SK-MEL-5 (cell line): ENCODE data around the gene ECHS1. TPM values are rescaled to one million over a fixed set of nuclear protein-coding genes. Genes with fewer than 3 reads are reported as not detected.
"Not testable (repeated sequence)": the region's sequence is repeated elsewhere in the genome, so short reads cannot be mapped to it uniquely, and the experiment has no call there.

ENCODE experiments used
- DNase-seq: peaks from one replicate; pipeline ENCODE4 v3.0.0-alpha.2; 2016; ENCODE audit warnings: low read depth, low spot score
- in situ Hi-C: cut with HindIII; loops from 2 replicates; pipeline ENCODE4 v1.10.0; 2016; ENCODE audit warnings: low sequenced_read_pairs, high pct_unique_total_duplicates, low pct_unique_long_range_greater_than_20kb
- polyA plus RNA-seq, 2 experiments: library from polyadenylated mRNA; depleted of rRNA; stranded (reverse); fragments of >200 nt; gene quantifications; 2 replicates each; pipeline ENCODE4 v1.2.3, GENCODE V29; 2015
- total RNA-seq: library from RNA; depleted of rRNA; stranded (reverse); fragments of >200 nt; shearing (Covaris generic); gene quantifications from 2 replicates; pipeline ENCODE4 v1.2.3, GENCODE V29; 2014; rRNA removed

ECHS1 gene
- total RNA-seq = 80.6 and 90.4 TPM in 2 replicates
- 98.6 and 103 TPM in 2 replicates for polyA plus RNA-seq (2015; cell fraction: cytosol; rRNA removed)
- polyA plus RNA-seq (2015; cell fraction: nucleus; rRNA removed) = 32.8 and 35.5 TPM in 2 replicates

GRCh38 chr10:133373174-133374090 lies at the start of gene ECHS1:
TSS of gene ECHS1 (minus strand) at chr10:133373354. CDS start at chr10:133373333, 21 bp downstream.
- DNase-seq = peak; percentile 89
- in situ Hi-C loops = no loop called here

GRCh38 chr10:133422223-133422806 lies 49.2 kb upstream of the ECHS1 start:
- in situ Hi-C loops = no loop called here
- no peak for DNase-seq

GRCh38 chr10:133421336-133422222 lies 48.4 kb upstream of the ECHS1 start:
- DNase-seq = no peak
- in situ Hi-C loops = no loop called here

GRCh38 chr10:133420579-133420978 lies 47.4 kb upstream of the ECHS1 start:
- in situ Hi-C loops = no loop called here
- DNase-seq = no peak

- DNase-seq = no peak
- in situ Hi-C loops = no loop called here
Measured at GRCh38 chr10:133420028-133420427, 46.9 kb upstream of the ECHS1 start.

GRCh38 chr10:133419211-133419950 lies 46.2 kb upstream of the ECHS1 start:
- in situ Hi-C loops = no loop called here
- DNase-seq = no peak

GRCh38 chr10:133418289-133418993 lies 45.3 kb upstream of the ECHS1 start:
- in situ Hi-C loops = no loop called here
- no peak for DNase-seq

GRCh38 chr10:133415752-133416151 lies 42.6 kb upstream of the ECHS1 start:
- in situ Hi-C loops = no loop called here

GRCh38 chr10:133414401-133414800 lies 41.2 kb upstream of the ECHS1 start:
- DNase-seq, in situ Hi-C loops: not testable (repeated sequence)

More at GRCh38 chr10:133415752-133416151, 42.6 kb upstream of the ECHS1 start:
- no peak for DNase-seq

GRCh38 chr10:133412381-133412711 lies 39.2 kb upstream of the ECHS1 start:
- in situ Hi-C loops = no loop called here
- DNase-seq = no peak

GRCh38 chr10:133411523-133412380 lies 38.6 kb upstream of the ECHS1 start:
- in situ Hi-C loops = no loop called here
- no peak for DNase-seq

GRCh38 chr10:133405844-133406527 lies 32.8 kb upstream of the ECHS1 start:
- no peak for DNase-seq
- in situ Hi-C loops = no loop called here

- in situ Hi-C loops = no loop called here
- no peak for DNase-seq
Measured at GRCh38 chr10:133405272-133405671, 32.1 kb upstream of the ECHS1 start.

GRCh38 chr10:133403784-133404183 lies 30.6 kb upstream of the ECHS1 start:
- in situ Hi-C loops = no loop called here
- DNase-seq = no peak

- no peak for DNase-seq
- in situ Hi-C loops = no loop called here
Measured at GRCh38 chr10:133403359-133403758, 30.2 kb upstream of the ECHS1 start.
